ENCODE measurements around the gene ESR1.
"Not testable (repeated sequence)": the region's sequence is repeated elsewhere in the genome, so short reads cannot be mapped to it uniquely, and the experiment has no call there.

The ESR1 gene

GRCh38 chr6:151808371-151809241 is 1.1 kb downstream of the ESR1 start:
- no peak overlapping the region for H3K4me3 ChIP-seq (ENCODE audit: low read length)
- DNase-seq (ENCODE audit: low read depth, low spot score) = no peak

GRCh38 chr6:151811081-151811480 is 3.6 kb downstream of the ESR1 start:
- no peak overlapping the region for H3K4me3 ChIP-seq (ENCODE audit: low read length)
- no peak for DNase-seq (ENCODE audit: low read depth, low spot score)

- no peak for DNase-seq (ENCODE audit: low read depth, low spot score)
- H3K4me3 ChIP-seq (ENCODE audit: low read length) = no peak overlapping the region
These were observed 6.4 kb downstream of the ESR1 start for GRCh38 chr6:151813858-151814257.

DNA sequence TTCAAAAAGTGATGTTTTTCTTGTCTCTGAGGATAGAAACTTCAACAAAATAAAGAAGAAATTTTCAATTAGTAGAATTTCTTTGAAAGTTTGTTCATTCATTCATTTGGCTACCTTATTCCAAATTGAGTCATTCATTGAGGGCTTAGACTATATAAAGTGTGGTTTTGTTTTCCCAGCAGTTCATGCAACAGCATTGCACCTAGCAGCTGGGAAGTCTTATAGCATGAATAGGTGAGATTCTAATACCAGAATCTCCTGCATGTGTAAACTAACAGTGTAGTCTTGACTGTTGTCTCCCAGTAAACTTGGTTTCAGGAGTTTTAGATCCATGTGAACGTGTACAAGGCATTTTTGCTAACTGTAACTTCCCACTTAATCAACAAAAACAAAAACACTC is 7.1 kb downstream of the ESR1 start:
- no peak overlapping the region for H3K4me3 ChIP-seq (ENCODE audit: low read length)
- DNase-seq (ENCODE audit: low read depth, low spot score) = no peak

DNA sequence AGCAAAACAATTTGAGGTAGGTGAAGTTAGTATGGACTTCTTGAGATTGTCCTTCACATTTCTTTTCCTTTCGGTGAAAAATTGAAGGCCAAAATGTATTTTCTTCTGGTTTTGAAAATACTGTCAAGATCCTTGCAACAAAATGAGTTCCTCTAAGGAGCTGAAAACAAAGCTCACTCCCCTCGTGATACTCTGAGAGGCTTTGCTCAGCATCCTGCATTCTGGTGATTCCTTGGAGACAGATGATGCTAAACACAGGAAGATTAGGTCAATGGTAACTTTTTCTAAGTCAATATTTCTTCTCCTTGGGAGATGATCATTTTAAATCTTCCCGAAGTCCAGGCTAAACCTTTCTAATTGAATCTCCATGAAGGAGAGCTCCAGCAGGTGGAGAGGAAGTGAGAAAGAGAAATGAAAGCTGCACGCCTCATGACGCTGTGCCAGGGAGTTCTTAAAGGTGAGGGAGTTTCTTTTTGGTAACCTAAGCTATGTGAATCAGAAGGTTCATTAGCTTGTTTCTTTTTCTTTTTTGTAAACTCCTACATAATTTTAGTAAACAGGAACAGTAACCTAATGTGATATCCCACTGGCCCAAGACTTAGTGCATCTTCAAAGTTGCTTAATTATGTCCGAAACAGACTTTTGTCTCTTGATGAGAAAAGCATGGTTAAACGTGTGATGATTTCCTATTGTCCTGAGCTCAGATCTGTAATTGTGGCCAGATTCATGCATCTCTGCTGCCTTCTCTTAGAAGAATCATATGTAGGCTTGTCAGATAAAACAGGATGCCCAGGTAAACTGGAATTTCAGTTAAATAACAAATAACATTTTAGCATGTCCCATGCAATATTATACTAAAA is 15.0 kb downstream of the ESR1 start:
- H3K4me3 ChIP-seq (ENCODE audit: low read length) = no peak overlapping the region
- DNase-seq (ENCODE audit: low read depth, low spot score) = no peak

DNA sequence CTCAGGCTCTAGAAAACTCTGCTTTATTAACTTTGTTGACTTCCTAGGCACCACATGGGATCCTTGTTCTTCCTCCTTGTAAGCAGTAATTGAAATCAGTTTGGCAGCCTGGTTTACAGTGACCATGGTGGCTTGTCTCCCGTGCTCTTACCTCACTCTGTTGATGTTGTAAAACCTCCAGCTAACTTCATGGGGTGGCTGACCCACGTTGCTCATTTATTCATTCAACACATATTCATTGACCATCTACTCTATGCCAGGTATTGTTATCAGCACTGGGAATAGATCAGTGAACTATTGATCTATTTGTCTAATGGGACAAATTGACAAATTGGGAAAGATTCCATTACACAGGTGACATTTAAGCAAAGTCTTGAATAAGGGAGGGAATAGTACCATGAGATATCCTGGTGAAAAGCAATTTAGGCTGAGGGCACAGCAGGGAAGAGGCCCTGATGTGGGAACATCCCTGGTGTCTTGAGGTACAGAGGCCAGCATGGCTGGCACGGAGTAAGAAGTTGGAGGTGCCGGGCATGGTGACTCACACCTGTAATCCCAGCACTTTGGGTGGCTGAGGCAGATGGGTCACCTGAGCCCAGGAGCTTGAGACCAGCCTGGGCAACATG is 19.1 kb downstream of the ESR1 start:
- DNase-seq (ENCODE audit: low read depth, low spot score) = no peak
- no peak overlapping the region for H3K4me3 ChIP-seq (ENCODE audit: low read length)

GRCh38 chr6:151832710-151833109 is 25.2 kb downstream of the ESR1 start:
- no peak overlapping the region for H3K4me3 ChIP-seq (ENCODE audit: low read length)
- DNase-seq (ENCODE audit: low read depth, low spot score) = no peak

GRCh38 chr6:151835396-151835795 is 27.9 kb downstream of the ESR1 start:
- H3K4me3 ChIP-seq (ENCODE audit: low read length) = no peak overlapping the region
- no peak for DNase-seq (ENCODE audit: low read depth, low spot score)

DNA sequence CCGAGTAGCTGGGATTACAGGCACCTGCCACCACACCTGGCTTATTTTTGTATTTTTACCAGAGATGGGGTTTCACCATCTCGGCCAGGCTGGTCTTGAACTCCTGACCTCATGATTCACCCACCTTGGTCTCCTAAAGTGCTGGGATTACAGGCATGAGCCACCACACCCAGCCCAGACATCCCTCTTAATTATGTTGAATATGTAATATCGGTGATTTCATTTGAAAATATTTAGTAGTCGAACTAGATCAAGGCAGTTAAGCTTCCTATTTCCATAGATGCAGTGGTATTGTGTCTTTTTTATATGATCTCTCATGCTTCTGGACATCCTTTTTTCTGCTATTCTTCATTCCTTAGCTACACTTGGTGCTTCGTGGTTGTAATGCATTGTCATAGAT is 29.7 kb downstream of the ESR1 start:
- no peak for DNase-seq (ENCODE audit: low read depth, low spot score)
- no peak overlapping the region for H3K4me3 ChIP-seq (ENCODE audit: low read length)

- no peak for DNase-seq (ENCODE audit: low read depth, low spot score)
- H3K4me3 ChIP-seq (ENCODE audit: low read length) = no peak overlapping the region
These were observed 35.3 kb downstream of the ESR1 start for GRCh38 chr6:151842816-151843215.

- peak; percentile 39 for DNase-seq (ENCODE audit: low read depth, low spot score)
- no peak overlapping the region for H3K4me3 ChIP-seq (ENCODE audit: low read length)
These were observed 39.6 kb downstream of the ESR1 start for GRCh38 chr6:151847064-151847463.

DNA sequence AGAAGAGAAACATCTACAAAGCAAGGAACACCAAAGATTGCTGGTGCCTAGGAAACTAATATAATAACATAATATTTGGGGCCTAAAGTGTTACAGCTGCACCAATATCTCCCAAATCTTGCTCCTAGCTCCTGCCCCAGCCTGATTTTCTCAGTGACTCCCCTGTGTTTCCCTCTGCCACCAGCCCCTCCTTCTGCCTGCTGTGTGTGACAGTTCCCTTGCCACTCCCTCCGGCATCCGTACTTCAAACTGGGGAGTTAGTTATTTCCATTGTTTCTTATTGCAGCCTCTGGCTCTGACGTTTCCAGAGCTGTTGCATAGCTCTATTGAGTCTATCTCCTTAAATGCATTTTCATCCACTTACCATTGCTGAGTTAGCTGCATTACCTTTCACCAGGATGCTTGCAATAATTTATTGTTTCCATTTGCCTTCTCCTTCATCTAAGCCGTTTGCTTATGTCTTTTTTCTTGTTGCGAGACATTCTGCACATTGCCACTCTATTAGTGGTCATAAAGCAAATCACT is 43.1 kb downstream of the ESR1 start:
- DNase-seq (ENCODE audit: low read depth, low spot score) = no peak

DNA sequence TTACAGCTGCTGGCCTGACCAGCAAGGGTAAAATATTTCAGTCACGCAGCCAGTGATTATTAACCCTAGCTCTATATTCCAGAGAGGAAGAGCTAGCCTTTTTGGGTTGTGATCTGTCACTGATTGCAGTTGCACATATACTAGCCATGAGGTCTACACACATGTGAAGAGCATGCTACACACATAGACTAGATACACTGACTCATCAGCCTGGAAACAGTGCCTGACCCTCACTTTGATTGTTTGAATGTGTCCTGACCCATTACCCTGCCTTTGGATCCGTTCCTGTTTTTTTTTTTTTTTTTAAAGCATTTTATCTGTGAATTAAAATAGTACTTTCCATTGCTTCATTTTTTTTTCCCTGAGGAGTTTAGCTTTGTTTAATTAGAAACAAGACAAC is 50.8 kb downstream of the ESR1 start:
- DNase-seq (ENCODE audit: low read depth, low spot score) = no peak
- no peak overlapping the region for H3K4me3 ChIP-seq (ENCODE audit: low read length)

More for the DNA sequence above, 43.1 kb downstream of the ESR1 start:
- H3K4me3 ChIP-seq (ENCODE audit: low read length) = no peak overlapping the region

DNA sequence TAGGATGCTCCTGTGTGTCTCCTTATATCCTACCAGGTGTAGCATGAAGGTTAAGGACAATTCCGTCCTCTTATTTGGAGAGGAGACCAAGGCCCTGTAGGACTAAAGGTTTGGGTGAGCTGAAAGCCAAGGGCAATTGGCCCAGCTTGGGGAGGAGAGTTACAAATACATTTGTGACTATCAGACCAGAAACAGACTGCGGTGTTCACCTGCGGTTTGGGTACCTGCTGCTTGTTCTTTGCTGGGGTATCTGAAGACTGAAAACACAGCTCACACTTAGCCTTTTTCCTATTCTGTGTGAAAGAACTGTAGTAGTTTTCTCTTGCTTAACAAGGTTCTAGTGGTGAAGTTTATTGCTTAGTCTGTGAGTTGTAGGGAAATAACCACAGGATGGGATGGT is 55.0 kb downstream of the ESR1 start:
- H3K4me3 ChIP-seq (ENCODE audit: low read length) = no peak overlapping the region
- DNase-seq (ENCODE audit: low read depth, low spot score) = no peak

GRCh38 chr6:151867361-151867869 is 59.9 kb downstream of the ESR1 start:
- not testable (repeated sequence) for DNase-seq (ENCODE audit: low read depth, low spot score); H3K4me3 ChIP-seq (ENCODE audit: low read length)

DNA sequence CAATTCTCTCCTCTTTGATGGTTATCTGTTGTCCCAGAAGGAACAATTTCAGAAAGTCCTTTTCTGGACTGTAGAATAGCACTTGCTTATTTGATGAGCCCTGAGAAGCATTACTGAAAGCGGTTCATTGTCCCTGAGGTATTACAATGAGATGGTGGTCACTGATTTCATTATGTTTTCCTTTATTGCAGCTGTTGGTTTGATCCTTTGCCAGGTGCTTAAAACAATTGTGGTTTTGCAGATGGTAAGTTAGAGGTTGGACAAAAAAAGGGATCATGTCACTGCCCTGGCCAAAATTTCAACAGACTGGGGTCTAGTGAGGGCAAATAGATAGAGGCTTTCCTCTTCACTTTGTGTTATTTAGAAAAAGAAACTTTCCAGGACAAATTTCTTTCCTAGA is 61.9 kb downstream of the ESR1 start:
- H3K4me3 ChIP-seq (ENCODE audit: low read length) = no peak overlapping the region
- DNase-seq (ENCODE audit: low read depth, low spot score) = no peak

GRCh38 chr6:151869787-151870186 is 62.3 kb downstream of the ESR1 start:
- H3K4me3 ChIP-seq (ENCODE audit: low read length) = no peak overlapping the region
- no peak for DNase-seq (ENCODE audit: low read depth, low spot score)

DNA sequence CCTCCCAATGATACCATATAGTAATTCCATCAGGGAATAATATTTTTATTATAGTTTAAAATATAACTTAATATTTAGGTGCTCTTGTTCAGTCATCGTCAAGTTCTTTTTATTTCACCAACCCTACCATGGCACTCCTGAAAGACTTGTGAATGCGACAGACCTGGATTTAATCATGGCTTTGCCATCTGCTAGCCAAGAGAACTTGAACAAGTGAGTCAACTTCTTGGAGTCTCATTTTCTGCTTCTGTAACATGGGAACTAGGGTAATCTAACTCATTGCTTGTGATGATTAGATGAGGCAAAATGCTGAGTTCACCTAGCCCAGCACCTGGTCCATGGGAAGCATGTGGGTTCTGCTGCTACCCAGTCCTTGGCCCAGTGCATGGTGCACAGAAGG is 62.9 kb downstream of the ESR1 start:
- no peak for DNase-seq (ENCODE audit: low read depth, low spot score)

GRCh38 chr6:151875524-151875923 is 68.0 kb downstream of the ESR1 start:
- DNase-seq (ENCODE audit: low read depth, low spot score) = no peak
- H3K4me3 ChIP-seq (ENCODE audit: low read length) = no peak overlapping the region

More for the DNA sequence above, 62.9 kb downstream of the ESR1 start:
- no peak overlapping the region for H3K4me3 ChIP-seq (ENCODE audit: low read length)

Measured in Jurkat, Clone E6-1 (cell line).